ENCODE measurements around the gene LTBR. TPM values are rescaled to one million over a fixed set of nuclear protein-coding genes. Genes with fewer than 3 reads are reported as not detected.

Gene LTBR
- total and polyA plus RNA-seq, 10 of the 15 experiments (the other 5 are each of a cell fraction or from before 2014, with no cell fraction given), result 0.24 to 0.44 TPM; not detected in 8

DNA sequence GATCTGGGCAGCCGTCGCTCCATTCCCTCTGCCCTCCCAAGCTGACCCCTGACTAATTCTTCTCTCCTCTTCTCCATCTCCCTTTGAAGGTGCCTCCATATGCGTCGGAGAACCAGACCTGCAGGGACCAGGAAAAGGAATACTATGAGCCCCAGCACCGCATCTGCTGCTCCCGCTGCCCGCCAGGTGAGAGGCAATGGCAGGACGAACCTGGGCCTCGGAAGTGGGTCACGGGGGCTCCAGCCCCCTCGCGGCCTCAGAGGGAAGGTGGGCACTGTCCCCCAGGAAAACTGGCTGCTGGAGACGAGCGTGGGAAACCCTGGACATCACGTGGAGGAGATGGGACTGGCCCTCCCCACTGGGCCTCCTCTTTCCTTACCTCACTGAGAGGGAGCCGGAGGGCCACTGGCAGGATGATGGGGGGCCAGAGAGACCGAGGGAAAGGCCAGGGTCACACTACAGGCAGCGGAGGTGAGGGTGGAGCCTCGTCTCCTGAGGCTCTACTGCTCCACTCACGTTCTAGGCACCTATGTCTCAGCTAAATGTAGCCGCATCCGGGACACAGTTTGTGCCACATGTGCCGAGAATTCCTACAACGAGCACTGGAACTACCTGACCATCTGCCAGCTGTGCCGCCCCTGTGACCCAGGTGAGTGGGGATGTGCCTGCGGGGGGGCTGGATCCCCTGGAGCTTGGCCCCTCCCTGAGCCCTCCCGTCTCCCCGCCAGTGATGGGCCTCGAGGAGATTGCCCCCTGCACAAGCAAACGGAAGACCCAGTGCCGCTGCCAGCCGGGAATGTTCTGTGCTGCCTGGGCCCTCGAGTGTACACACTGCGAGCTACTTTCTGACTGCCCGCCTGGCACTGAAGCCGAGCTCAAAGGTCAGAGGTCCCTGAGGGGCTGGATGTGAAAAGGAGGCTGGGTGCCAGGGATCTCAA, 806 bp downstream of the LTBR start (continued):
- TF ChIP-seq ZNF592 (IDR thresholded peaks at IDR 0.05), result no peak
- no peak for TF ChIP-seq FOXM1 (IDR thresholded peaks at IDR 0.05; ENCODE audit: low read depth, low read length)
- TF ChIP-seq SREBF1 (IDR thresholded peaks at IDR 0.05; ENCODE audit: low read length), result no peak
- TF ChIP-seq SP1 (IDR thresholded peaks at IDR 0.05; ENCODE audit: low read depth, low read length), result no peak
- no peak for TF ChIP-seq SPI1 (IDR thresholded peaks at IDR 0.05; ENCODE audit: borderline replicate concordance, insufficient read depth, low read depth, low read length)
- TF ChIP-seq GATAD2B (conservative IDR thresholded peaks at IDR 0.05; ENCODE audit: low read depth), result no peak
- no peak for TF ChIP-seq STAT1 (conservative IDR thresholded peaks at IDR 0.05)
- no peak for TF ChIP-seq HDGF (IDR thresholded peaks at IDR 0.05)

- Histone ChIP-seq H3K36me3 (ENCODE audit: control insufficient read depth in 2 of 2, insufficient read depth in 2 of 2, low read length in 1 of 2) (no peaks in the 10 kb centered on the region), H3K4me3 (no peak overlapping the region), H3K9me3 (replicated peaks; ENCODE audit: control insufficient read depth, insufficient read depth, low read length) (no peaks in the 10 kb centered on the region), H3K27ac (ENCODE audit: control insufficient read depth, insufficient read depth) (no peak overlapping the region), H2AFZ (ENCODE audit: control insufficient read depth, low read depth, low read length) (no peak overlapping the region), H3K27me3 (replicated peaks in 1 of 2; ENCODE audit: control insufficient read depth in 2 of 2, insufficient read depth in 2 of 2, low read length in 1 of 2) (peaks cover 13 to 15% of the 10 kb centered on the region in 2 experiments; a peak in 3 of 4 replicates), H3K79me2 (ENCODE audit: control insufficient read depth, insufficient read depth, low read length) (no peaks in the 10 kb centered on the region), H3K9ac (ENCODE audit: control insufficient read depth, insufficient read depth, low read length) (no peak overlapping the region), H3K4me2 (ENCODE audit: control insufficient read depth, insufficient read depth) (no peak overlapping the region), H3K4me1 (ENCODE audit: control insufficient read depth, insufficient read depth, low read length) (no peaks in the 10 kb centered on the region), H4K20me1 (ENCODE audit: control insufficient read depth, insufficient read depth) (no peaks in the 10 kb centered on the region; the same call in 1 of the 2 replicates)
- WGBS (ENCODE audit: insufficient coverage, insufficient replicate concordance, low lambda C conversion rate, missing lambda C conversion rate), result 42% methylated on average over 11 of the region's 11 CpGs
- POLR2A ChIA-PET, result no interaction called here
- ATAC-seq (no peak), FAIRE-seq (no peak), DNase-seq (ENCODE audit: low read depth, low spot score) (no peak)
- intact Hi-C loops (cut with micrococcal nuclease; ENCODE audit: unreplicated experiment), result no loop called here
- CTCF ChIA-PET, result no interaction called here
- no TSS peak for BruUV-seq (replicated peaks)
- in situ Hi-C loops (cut with MboI), result no loop called here
- RAD21 ChIA-PET (ENCODE audit: unreplicated experiment), result no interaction called here
- SMC1A ChIA-PET (ENCODE audit: uncharacterized antibody, unreplicated experiment), result no interaction called here
- TF ChIP-seq SKIL (IDR thresholded peaks at IDR 0.05; ENCODE audit: low read depth, poor library complexity, severe bottlenecking) (no peak), SMC3 (IDR thresholded peaks at IDR 0.05; ENCODE audit: borderline replicate concordance, low read length) (no peak), RAD51 (IDR thresholded peaks at IDR 0.05) (no peak), BCLAF1 (IDR thresholded peaks at IDR 0.05) (no peak)
Measured at GRCh38 chr12:6386038-6386437, 2.1 kb downstream of the LTBR start.

Data from GM12878 (cell line).